Activated gamma-delta T cell (primary cell): ENCODE measurements around the gene COA3.

Experiments
- DNase-seq: peaks from one replicate; lab custom pipeline; 2025; lab: John Stamatoyannopoulos, UW

COA3 gene

GRCh38 chr17:42751628-42752027 lies 46.9 kb downstream of the COA3 start:
- DNase-seq: no peak

GRCh38 chr17:42750739-42751344 lies 47.7 kb downstream of the COA3 start:
- no peak for DNase-seq

- no peak for DNase-seq
Observed at GRCh38 chr17:42748908-42749798, 49.4 kb downstream of the COA3 start.

- no peak for DNase-seq
Observed at GRCh38 chr17:42748202-42748907, 50.1 kb downstream of the COA3 start.
